NCI-H226 (cell line): ENCODE data around the gene ACIN1.

Experiments
- DNase-seq: peaks from one replicate; pipeline ENCODE4 v3.0.0-alpha.2; 2015

The ACIN1 gene

GRCh38 chr14:23009939-23010726 lies 84.8 kb downstream of the ACIN1 start, which contains the start of gene C14orf93:
TSS of gene C14orf93 (minus strand) at chr14:23010143. CDS start at chr14:22999023, 11,120 bp downstream.
- peak; percentile 62 for DNase-seq

- no peak for DNase-seq
These were observed 85.4 kb downstream of the ACIN1 start for GRCh38 chr14:23009483-23009938.

- no peak for DNase-seq
These were observed 86.1 kb downstream of the ACIN1 start for GRCh38 chr14:23008831-23009230.
